ENCODE measurements around the gene KCNH3. TPM values are rescaled to one million over a fixed set of nuclear protein-coding genes. Genes with fewer than 3 reads are reported as not detected.

KCNH3 gene
- total and polyA plus RNA-seq, 8 donors, result 0.15 to 2.4 (median 1.5) TPM

GRCh38 chr12:49515266-49515665 is 23.6 kb upstream of the KCNH3 start:
- no peak for DNase-seq

DNA sequence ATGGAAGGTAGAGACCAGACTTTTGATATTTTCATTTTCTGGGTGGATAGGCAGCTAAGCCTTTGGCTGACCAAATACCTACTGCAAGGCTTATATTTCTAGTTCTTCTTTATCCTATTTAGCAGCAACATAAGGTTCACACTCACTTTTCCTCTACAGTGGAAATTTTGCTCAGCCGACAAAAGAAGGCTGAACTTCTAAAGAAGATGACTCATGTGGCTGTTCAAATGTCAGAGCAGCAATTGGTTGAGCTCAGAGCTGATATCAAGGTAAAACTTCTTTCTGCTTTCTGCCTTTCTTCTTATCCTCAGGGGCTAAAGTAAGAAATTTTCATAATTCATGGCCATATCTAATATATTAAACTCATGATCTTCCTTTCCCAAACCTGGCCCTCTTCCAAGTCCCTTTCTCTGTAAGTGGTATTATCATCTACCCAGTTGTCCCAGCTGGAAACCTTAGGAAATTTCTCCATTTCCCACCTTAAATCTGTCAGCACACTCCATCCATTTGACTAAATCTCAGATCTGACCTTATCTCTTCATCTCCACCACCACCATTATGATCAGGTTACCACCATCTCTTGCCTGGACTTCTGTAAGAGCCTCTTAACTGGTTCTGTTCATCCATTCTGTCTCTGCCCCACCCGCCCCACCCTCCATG is 19.8 kb upstream of the KCNH3 start:
- no peaks in the 10 kb centered on the region for H3K27me3 ChIP-seq
- H3K4me1 ChIP-seq, result no peaks in the 10 kb centered on the region
- H3K9me3 ChIP-seq, result no peaks in the 10 kb centered on the region
- peaks cover 0 to 4% of the 10 kb centered on the region in 2 donors for H3K36me3 ChIP-seq
- no peak overlapping the region for H3K27ac ChIP-seq
- DNase-seq (no peak), ATAC-seq (peak; percentile 21)
- intact Hi-C loops (cut with DNase I), result no loop called here
- TF ChIP-seq, protein P1, sequence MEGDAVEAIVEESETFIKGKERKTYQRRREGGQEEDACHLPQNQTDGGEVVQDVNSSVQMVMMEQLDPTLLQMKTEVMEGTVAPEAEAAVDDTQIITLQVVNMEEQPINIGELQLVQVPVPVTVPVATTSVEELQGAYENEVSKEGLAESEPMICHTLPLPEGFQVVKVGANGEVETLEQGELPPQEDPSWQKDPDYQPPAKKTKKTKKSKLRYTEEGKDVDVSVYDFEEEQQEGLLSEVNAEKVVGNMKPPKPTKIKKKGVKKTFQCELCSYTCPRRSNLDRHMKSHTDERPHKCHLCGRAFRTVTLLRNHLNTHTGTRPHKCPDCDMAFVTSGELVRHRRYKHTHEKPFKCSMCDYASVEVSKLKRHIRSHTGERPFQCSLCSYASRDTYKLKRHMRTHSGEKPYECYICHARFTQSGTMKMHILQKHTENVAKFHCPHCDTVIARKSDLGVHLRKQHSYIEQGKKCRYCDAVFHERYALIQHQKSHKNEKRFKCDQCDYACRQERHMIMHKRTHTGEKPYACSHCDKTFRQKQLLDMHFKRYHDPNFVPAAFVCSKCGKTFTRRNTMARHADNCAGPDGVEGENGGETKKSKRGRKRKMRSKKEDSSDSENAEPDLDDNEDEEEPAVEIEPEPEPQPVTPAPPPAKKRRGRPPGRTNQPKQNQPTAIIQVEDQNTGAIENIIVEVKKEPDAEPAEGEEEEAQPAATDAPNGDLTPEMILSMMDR (IDR thresholded peaks at IDR 0.05), result no peak
- no peak overlapping the region for H3K4me3 ChIP-seq

More at GRCh38 chr12:49515266-49515665, 23.6 kb upstream of the KCNH3 start:
- Histone ChIP-seq H3K4me3 (no peak overlapping the region), H3K27ac (no peak overlapping the region), H3K27me3 (no peaks in the 10 kb centered on the region), H3K9me3 (no peaks in the 10 kb centered on the region), H3K36me3 (no peaks in the 10 kb centered on the region), H3K4me1 (no peaks in the 10 kb centered on the region)
- intact Hi-C loops (cut with DNase I), result no loop called here
- TF ChIP-seq, protein P1 (IDR thresholded peaks at IDR 0.05), result no peak
- ATAC-seq, result no peak

GRCh38 chr12:49519574-49519936 is 19.3 kb upstream of the KCNH3 start:
- Histone ChIP-seq H3K36me3 (peaks cover 0 to 6% of the 10 kb centered on the region in 2 donors), H3K9me3 (no peaks in the 10 kb centered on the region), H3K27ac (no peak overlapping the region), H3K4me1 (no peaks in the 10 kb centered on the region), H3K27me3 (no peaks in the 10 kb centered on the region), H3K4me3 (no peak overlapping the region)
- no peak for ATAC-seq
- no peak for DNase-seq
- intact Hi-C loops (cut with DNase I), result no loop called here
- TF ChIP-seq, protein P1 (IDR thresholded peaks at IDR 0.05), result no peak

- Histone ChIP-seq H3K4me1 (no peaks in the 10 kb centered on the region), H3K27me3 (no peaks in the 10 kb centered on the region), H3K27ac (no peak overlapping the region), H3K4me3 (no peak overlapping the region), H3K9me3 (no peaks in the 10 kb centered on the region), H3K36me3 (peaks cover 0 to 23% of the 10 kb centered on the region in 2 donors)
- ATAC-seq (no peak), DNase-seq (no peak)
- intact Hi-C loops (cut with DNase I), result no loop called here
- TF ChIP-seq, protein P1 (IDR thresholded peaks at IDR 0.05), result no peak
These were observed 17.4 kb upstream of the KCNH3 start for GRCh38 chr12:49521389-49521788.

DNA sequence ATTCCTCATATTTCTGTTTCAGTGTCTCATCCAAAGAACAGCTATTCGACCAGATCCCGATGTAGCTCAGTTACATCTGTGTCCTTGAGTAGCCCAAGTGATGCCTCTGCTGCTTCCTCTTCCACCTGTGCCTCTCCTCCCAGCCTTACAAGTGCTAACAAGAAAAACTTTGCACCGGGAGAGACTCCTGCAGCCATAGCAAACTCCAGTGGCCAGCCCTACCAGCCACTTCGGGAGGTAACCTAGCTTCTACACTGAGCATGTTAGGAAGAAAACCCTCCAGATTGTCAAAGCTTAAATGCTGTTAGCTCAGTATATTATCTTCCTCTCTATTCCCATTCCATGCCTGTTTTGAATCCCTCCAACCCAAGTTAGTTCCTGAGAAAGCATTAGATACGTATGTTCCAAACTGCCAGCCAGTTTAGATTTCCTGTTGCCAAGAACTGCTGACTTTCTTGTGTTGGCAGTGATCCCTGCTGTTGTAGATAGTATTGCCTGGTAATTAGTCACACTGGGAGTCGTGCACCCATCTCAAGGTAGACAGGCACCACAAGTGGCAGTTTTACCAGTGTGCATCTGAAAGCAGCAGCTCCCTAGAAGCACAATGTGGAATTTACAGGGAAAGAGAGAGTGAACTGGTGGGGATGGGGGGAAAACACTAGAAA is 14.0 kb upstream of the KCNH3 start:
- H3K4me3 ChIP-seq, result no peak overlapping the region
- peaks cover 0 to 36% of the 10 kb centered on the region in 2 donors for H3K36me3 ChIP-seq
- ATAC-seq, result no peak
- intact Hi-C loops (cut with DNase I), result no loop called here
- H3K9me3 ChIP-seq, result no peaks in the 10 kb centered on the region
- H3K4me1 ChIP-seq, result no peaks in the 10 kb centered on the region
- no peaks in the 10 kb centered on the region for H3K27me3 ChIP-seq
- no peak overlapping the region for H3K27ac ChIP-seq
- DNase-seq, result no peak
- TF ChIP-seq, protein P1 (IDR thresholded peaks at IDR 0.05), result no peak
